Naive thymus-derived CD4-positive, alpha-beta T cell (primary cell): ENCODE results near the gene SMYD4. TPM values are rescaled to one million over a fixed set of nuclear protein-coding genes. Genes with fewer than 3 reads are reported as not detected.

ENCODE experiments used
- ATAC-seq: fragments of 150-1000 bp; cut with Tn5 transposase; 2 replicates; pipeline ENCODE4 v1.10.0; 2021; ENCODE audit warnings: mild to moderate bottlenecking, moderate library complexity
- CTCF ChIA-PET: fragments of 350-600 bp; sonication (Branson Sonifier 250); formaldehyde crosslinking; loops from one replicate; lab custom pipeline; 2021; ENCODE audit warnings: antibody characterized with exemption; lab: Charles Lee
- POLR2A ChIA-PET: fragments of 350-600 bp; sonication (Branson Sonifier 250); formaldehyde crosslinking; loops from one replicate; lab custom pipeline; 2021; ENCODE audit warnings: antibody characterized with exemption, inconsistent platforms; lab: Charles Lee
- DNase-seq, 9 donors: peaks; one replicate each; pipeline versions ENCODE4 v3.0.0 to v3.0.0-alpha.2; 2020 to 2022; ENCODE audit warnings: mixed read lengths in 1 of 9
- H3K27ac ChIP-seq: one replicate; pipeline ENCODE4 v1.7.0; 2013; ENCODE audit warnings: mild to moderate bottlenecking, low read depth, low read length, moderate library complexity
- H3K27me3 ChIP-seq, 2 donors: one replicate each; pipeline ENCODE4 v1.7.0; 2013; ENCODE audit warnings: low read length in 2 of 2, mild to moderate bottlenecking in 2 of 2, moderate library complexity in 2 of 2; ENCODE audit not compliant: control insufficient read depth in 2 of 2, insufficient read depth in 2 of 2
- H3K36me3 ChIP-seq, 3 experiments: 1 replicate in 2 of 3; 2 replicates in 1 of 3; pipeline ENCODE4 v1.7.0; 2013; ENCODE audit warnings: low read length in 3 of 3, mild to moderate bottlenecking in 3 of 3, moderate library complexity in 1 of 3; ENCODE audit not compliant: insufficient read depth in 3 of 3, control insufficient read depth in 2 of 3
- H3K4me1 ChIP-seq, 2 donors: one replicate each; pipeline ENCODE4 v1.7.0; 2013; ENCODE audit warnings: low read length in 2 of 2, mild to moderate bottlenecking in 2 of 2, moderate library complexity in 1 of 2; ENCODE audit not compliant: control insufficient read depth in 2 of 2, insufficient read depth in 2 of 2
- H3K4me3 ChIP-seq: 2 replicates; pipeline ENCODE4 v1.7.0; 2013; ENCODE audit warnings: mild to moderate bottlenecking, low read length
- H3K9me3 ChIP-seq, 3 experiments: 1 replicate in 2 of 3; 2 replicates in 1 of 3; pipeline ENCODE4 v1.7.0; 2013; ENCODE audit warnings: low read length in 3 of 3; ENCODE audit not compliant: control insufficient read depth in 2 of 3
- H3K27ac Mint-ChIP-seq, 9 donors: one replicate each; pipeline ENCODE4 v1.8.0; 2020 to 2022; ENCODE audit warnings: mixed read lengths in 9 of 9, mild to moderate bottlenecking in 8 of 9, moderate library complexity in 5 of 9, inconsistent platforms in 2 of 9
- H3K27me3 Mint-ChIP-seq, 5 donors: one replicate each; pipeline ENCODE4 v1.8.0; 2021 to 2022; ENCODE audit warnings: mixed read lengths in 5 of 5, mild to moderate bottlenecking in 1 of 5
- H3K36me3 Mint-ChIP-seq, 5 donors: one replicate each; pipeline ENCODE4 v1.8.0; 2020 to 2022; ENCODE audit warnings: mixed read lengths in 5 of 5, mild to moderate bottlenecking in 3 of 5, inconsistent platforms in 1 of 5
- H3K4me1 Mint-ChIP-seq, 7 donors: one replicate each; pipeline ENCODE4 v1.8.0; 2020 to 2022; ENCODE audit warnings: mixed read lengths in 7 of 7, mild to moderate bottlenecking in 3 of 7, inconsistent platforms in 1 of 7
- H3K4me3 Mint-ChIP-seq, 10 donors: one replicate each; pipeline ENCODE4 v1.8.0; 2020 to 2022; ENCODE audit warnings: mild to moderate bottlenecking in 10 of 10, mixed read lengths in 10 of 10, moderate library complexity in 6 of 10, inconsistent platforms in 2 of 10
- H3K9me3 Mint-ChIP-seq, 11 donors: one replicate each; pipeline ENCODE4 v1.8.0; 2020 to 2022; ENCODE audit warnings: mixed read lengths in 11 of 11, mild to moderate bottlenecking in 4 of 11, inconsistent platforms in 1 of 11, moderate library complexity in 1 of 11
- intact Hi-C, 2 donors: fragments of 100-400 bp; cut with micrococcal nuclease; formaldehyde crosslinking; loops; one replicate each; pipeline ENCODE4 v1.15.1; 2023
- polyA plus RNA-seq, 2 donors: library from polyadenylated mRNA; unstranded; fragments of 300-500 nt; fragmentation: Illumina TruSeq; gene quantifications; one replicate each; pipeline ENCODE4 v1.2.3, GENCODE V29; 2021
- total RNA-seq, 6 experiments: library from RNA in 5 of 6; stranded (reverse) in 5 of 6; gene quantifications; 1 replicate in 5 of 6; 2 replicates in 1 of 6; pipeline ENCODE4 v1.2.3 and lab custom pipeline; 2021 to 2026

SMYD4 gene
- total and polyA plus RNA-seq, 7 experiments from 2014 or later: 9.7 to 38.4 (median 23.3) TPM

GRCh38 chr17:1793447-1793806, 36.3 kb downstream of the SMYD4 start:
- intact Hi-C loops: no loop called here
- no peaks in the 10 kb centered on the region for H3K9me3 ChIP-seq
- ChIA-PET CTCF (no interaction called here), POLR2A (no interaction called here)
- no peaks in the 10 kb centered on the region for H3K4me1 ChIP-seq
- Mint-ChIP-seq H3K36me3 (peaks cover 0 to 12% (median 10%) of the 10 kb centered on the region in 5 donors), H3K27me3 (no peaks in the 10 kb centered on the region), H3K9me3 (no peaks in the 10 kb centered on the region), H3K4me1 (peaks cover 10 to 21% (median 16%) of the 10 kb centered on the region in 7 donors), H3K27ac (peak overlapping the region in 2 of 9 donors; percentile 38 to 82), H3K4me3 (no peak overlapping the region)
- peaks cover 0 to 8% (median 0%) of the 10 kb centered on the region in 3 experiments for H3K36me3 ChIP-seq
- H3K27me3 ChIP-seq: no peaks in the 10 kb centered on the region
- no peak overlapping the region for H3K4me3 ChIP-seq
- DNase-seq (no peak), ATAC-seq (no peak)
- H3K27ac ChIP-seq: no peak overlapping the region

- no peaks in the 10 kb centered on the region for H3K27me3 ChIP-seq
- Mint-ChIP-seq H3K9me3 (no peaks in the 10 kb centered on the region), H3K4me1 (peaks cover 10 to 21% (median 16%) of the 10 kb centered on the region in 7 donors), H3K4me3 (no peak overlapping the region), H3K27me3 (no peaks in the 10 kb centered on the region), H3K27ac (peak overlapping the region in 2 of 9 donors; percentile 38 to 82), H3K36me3 (peaks cover 0 to 12% (median 10%) of the 10 kb centered on the region in 5 donors)
- POLR2A ChIA-PET: no interaction called here
- CTCF ChIA-PET: no interaction called here
- no peak overlapping the region for H3K4me3 ChIP-seq
- no peaks in the 10 kb centered on the region for H3K9me3 ChIP-seq
- ATAC-seq: no peak
- H3K4me1 ChIP-seq: no peaks in the 10 kb centered on the region
- no peak overlapping the region for H3K27ac ChIP-seq
- intact Hi-C loops: no loop called here
- H3K36me3 ChIP-seq: peaks cover 0 to 7% (median 0%) of the 10 kb centered on the region in 3 experiments
- no peak for DNase-seq
Measured at GRCh38 chr17:1792495-1793446, 36.9 kb downstream of the SMYD4 start.

GRCh38 chr17:1789936-1790335, 39.8 kb downstream of the SMYD4 start:
- H3K9me3 ChIP-seq: no peaks in the 10 kb centered on the region
- no peak overlapping the region for H3K27ac ChIP-seq
- intact Hi-C loops: no loop called here
- H3K4me1 ChIP-seq: no peaks in the 10 kb centered on the region
- Mint-ChIP-seq H3K27me3 (no peaks in the 10 kb centered on the region), H3K4me1 (peaks cover 0 to 9% (median 5%) of the 10 kb centered on the region in 7 donors), H3K9me3 (no peaks in the 10 kb centered on the region), H3K27ac (no peak overlapping the region), H3K36me3 (peaks cover 0 to 24% (median 9%) of the 10 kb centered on the region in 5 donors), H3K4me3 (no peak overlapping the region)
- DNase-seq (no peak), ATAC-seq (no peak)
- H3K27me3 ChIP-seq: no peaks in the 10 kb centered on the region
- ChIA-PET CTCF (no interaction called here), POLR2A (interaction anchor here (1.0 kb wide), 1 partner anchor 721 kb away, joined by 5 read pairs; no protein-coding TSS in a partner anchor)
- H3K36me3 ChIP-seq: peaks cover 0 to 24% (median 7%) of the 10 kb centered on the region in 3 experiments
- no peak overlapping the region for H3K4me3 ChIP-seq

GRCh38 chr17:1787301-1787902, 42.3 kb downstream of the SMYD4 start:
- H3K4me1 Mint-ChIP-seq: peaks cover 2 to 20% (median 16%) of the 10 kb centered on the region in 7 donors
- no peak overlapping the region for H3K4me3 Mint-ChIP-seq
- no peaks in the 10 kb centered on the region for H3K9me3 ChIP-seq
- no peak overlapping the region for H3K27ac ChIP-seq
- no peak overlapping the region for H3K4me3 ChIP-seq
- intact Hi-C loops: no loop called here
- no peaks in the 10 kb centered on the region for H3K4me1 ChIP-seq
- H3K36me3 ChIP-seq: peaks cover 0 to 45% (median 7%) of the 10 kb centered on the region in 3 experiments
- ChIA-PET POLR2A (interaction anchor here (0.7 kb wide), 1 partner anchor 118 kb away, joined by 3 read pairs; no protein-coding TSS in a partner anchor), CTCF (interaction anchor here (0.5 to 1.1 kb wide), 2 partner anchors 66 to 80 kb away, joined by 3 to 5 read pairs; no protein-coding TSS in a partner anchor)
- ATAC-seq (no peak), DNase-seq (no peak)
- H3K36me3 Mint-ChIP-seq: peaks cover 0 to 31% (median 18%) of the 10 kb centered on the region in 5 donors
- H3K27me3 ChIP-seq: no peaks in the 10 kb centered on the region
- no peaks in the 10 kb centered on the region for H3K27me3 Mint-ChIP-seq
- no peaks in the 10 kb centered on the region for H3K9me3 Mint-ChIP-seq
- H3K27ac Mint-ChIP-seq: peak overlapping the region in 1 of 9 donors; percentile 31

- H3K27me3 ChIP-seq: no peaks in the 10 kb centered on the region
- H3K4me3 ChIP-seq: no peak overlapping the region
- ChIA-PET POLR2A (interaction anchor here (0.7 kb wide), 1 partner anchor 118 kb away, joined by 3 read pairs; no protein-coding TSS in a partner anchor), CTCF (interaction anchor here (1.1 kb wide), 1 partner anchor 65 kb away, joined by 5 read pairs; no protein-coding TSS in a partner anchor)
- peaks cover 0 to 34% (median 22%) of the 10 kb centered on the region in 5 donors for H3K36me3 Mint-ChIP-seq
- no peak overlapping the region for H3K27ac ChIP-seq
- no peak for DNase-seq
- peaks cover 2 to 20% (median 16%) of the 10 kb centered on the region in 7 donors for H3K4me1 Mint-ChIP-seq
- no peak overlapping the region for H3K4me3 Mint-ChIP-seq
- no peaks in the 10 kb centered on the region for H3K9me3 Mint-ChIP-seq
- ATAC-seq: no peak
- no peaks in the 10 kb centered on the region for H3K9me3 ChIP-seq
- intact Hi-C loops: no loop called here
- H3K27me3 Mint-ChIP-seq: no peaks in the 10 kb centered on the region
- no peaks in the 10 kb centered on the region for H3K4me1 ChIP-seq
- peaks cover 0 to 51% (median 7%) of the 10 kb centered on the region in 3 experiments for H3K36me3 ChIP-seq
- no peak overlapping the region for H3K27ac Mint-ChIP-seq
Measured at GRCh38 chr17:1786708-1787107, 43.0 kb downstream of the SMYD4 start.

GRCh38 chr17:1785930-1786329, 43.8 kb downstream of the SMYD4 start:
- Mint-ChIP-seq H3K27ac (peak overlapping the region in 1 of 9 donors; percentile 12), H3K4me3 (no peak overlapping the region), H3K27me3 (no peaks in the 10 kb centered on the region), H3K9me3 (no peaks in the 10 kb centered on the region), H3K4me1 (peaks cover 0 to 18% (median 14%) of the 10 kb centered on the region in 7 donors), H3K36me3 (peaks cover 0 to 35% (median 20%) of the 10 kb centered on the region in 5 donors)
- ChIA-PET POLR2A (no interaction called here), CTCF (no interaction called here)
- Histone ChIP-seq H3K27ac (no peak overlapping the region), H3K4me3 (no peak overlapping the region), H3K4me1 (no peaks in the 10 kb centered on the region), H3K9me3 (no peaks in the 10 kb centered on the region), H3K36me3 (peaks cover 0 to 59% (median 7%) of the 10 kb centered on the region in 3 experiments), H3K27me3 (no peaks in the 10 kb centered on the region)
- ATAC-seq (no peak), DNase-seq (no peak)
- intact Hi-C loops: loop anchor here in 1 of 2 donors (2.0 kb wide), 1 partner anchor 65 kb away; no protein-coding TSS in a partner anchor
